Neural cell (in vitro differentiated cells): Measurements from ENCODE around the gene PRAMEF18.
"Not testable (repeated sequence)": the region's sequence is repeated elsewhere in the genome, so short reads cannot be mapped to it uniquely, and the experiment has no call there.

Experiments
- EP300 ChIP-seq: fragments of 450-650 bp; conservative IDR thresholded peaks from 2 replicates; pipeline ENCODE4 v1.6.1; 2014; ENCODE audit warnings: antibody characterized with exemption, mild to moderate bottlenecking, moderate library complexity; ENCODE audit not compliant: poor library complexity, severe bottlenecking
- EZH2 ChIP-seq: fragments of 200-600, 300-800 bp; shearing (Covaris generic), sonication (generic); IDR thresholded peaks from 2 replicates; pipeline ENCODE4 v1.6.1; 2014; ENCODE audit warnings: antibody characterized with exemption, low read length, borderline replicate concordance, mild to moderate bottlenecking; ENCODE audit not compliant: insufficient read depth, poor library complexity, severe bottlenecking
- MXI1 ChIP-seq: fragments of 450-650 bp; conservative IDR thresholded peaks from 2 replicates; pipeline ENCODE4 v1.6.1; 2014; ENCODE audit warnings: antibody characterized with exemption, mild to moderate bottlenecking; ENCODE audit not compliant: poor library complexity, severe bottlenecking
- POLR2AphosphoS5 ChIP-seq: IDR thresholded peaks from 2 replicates; pipeline ENCODE4 v1.6.1; 2012
- RAD21 ChIP-seq: fragments of 450-650 bp; conservative IDR thresholded peaks from 2 replicates; pipeline ENCODE4 v1.6.1; 2014; ENCODE audit warnings: antibody characterized with exemption, mild to moderate bottlenecking, moderate library complexity
- SMC3 ChIP-seq: fragments of 450-650 bp; conservative IDR thresholded peaks from 2 replicates; pipeline ENCODE4 v1.6.1; 2014; ENCODE audit warnings: antibody characterized with exemption, mild to moderate bottlenecking, moderate library complexity; ENCODE audit not compliant: poor library complexity
- TAF1 ChIP-seq: IDR thresholded peaks from 2 replicates; pipeline ENCODE4 v1.6.1; 2012; ENCODE audit warnings: low read depth
- TF ChIP-seq, protein P1 (sequence below): fragments of 450-650 bp; IDR thresholded peaks from 2 replicates; pipeline ENCODE4 v1.5.1; 2014; ENCODE audit warnings: antibody characterized with exemption, mild to moderate bottlenecking, moderate library complexity; ENCODE audit not compliant: poor library complexity, severe bottlenecking
- TF ChIP-seq, protein P2 (sequence below): IDR thresholded peaks from 2 replicates; pipeline ENCODE4 v1.6.1; 2012; ENCODE audit warnings: borderline replicate concordance

DNA sequence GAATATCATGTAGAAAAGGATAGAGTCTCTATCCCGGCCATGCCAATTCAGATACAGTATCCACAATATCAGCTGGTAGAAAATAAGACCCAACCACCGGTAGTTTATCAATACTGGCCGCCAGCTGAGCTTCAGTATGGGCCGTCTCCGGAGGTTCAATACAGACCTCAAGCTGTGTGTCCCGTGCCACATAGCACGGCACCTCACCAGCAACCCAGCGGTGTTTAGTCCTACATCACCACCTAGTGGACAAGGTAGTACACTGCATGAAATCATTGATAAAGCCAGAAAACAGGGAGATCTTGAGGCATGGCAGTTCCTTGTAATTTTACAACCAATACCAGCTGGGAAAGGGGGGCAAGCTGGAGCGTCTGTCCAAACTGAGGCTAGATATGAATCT, 17.2 kb downstream of the PRAMEF18 start:
- TF ChIP-seq, protein P1, sequence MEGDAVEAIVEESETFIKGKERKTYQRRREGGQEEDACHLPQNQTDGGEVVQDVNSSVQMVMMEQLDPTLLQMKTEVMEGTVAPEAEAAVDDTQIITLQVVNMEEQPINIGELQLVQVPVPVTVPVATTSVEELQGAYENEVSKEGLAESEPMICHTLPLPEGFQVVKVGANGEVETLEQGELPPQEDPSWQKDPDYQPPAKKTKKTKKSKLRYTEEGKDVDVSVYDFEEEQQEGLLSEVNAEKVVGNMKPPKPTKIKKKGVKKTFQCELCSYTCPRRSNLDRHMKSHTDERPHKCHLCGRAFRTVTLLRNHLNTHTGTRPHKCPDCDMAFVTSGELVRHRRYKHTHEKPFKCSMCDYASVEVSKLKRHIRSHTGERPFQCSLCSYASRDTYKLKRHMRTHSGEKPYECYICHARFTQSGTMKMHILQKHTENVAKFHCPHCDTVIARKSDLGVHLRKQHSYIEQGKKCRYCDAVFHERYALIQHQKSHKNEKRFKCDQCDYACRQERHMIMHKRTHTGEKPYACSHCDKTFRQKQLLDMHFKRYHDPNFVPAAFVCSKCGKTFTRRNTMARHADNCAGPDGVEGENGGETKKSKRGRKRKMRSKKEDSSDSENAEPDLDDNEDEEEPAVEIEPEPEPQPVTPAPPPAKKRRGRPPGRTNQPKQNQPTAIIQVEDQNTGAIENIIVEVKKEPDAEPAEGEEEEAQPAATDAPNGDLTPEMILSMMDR, result not testable (repeated sequence)
- TF ChIP-seq POLR2AphosphoS5, EZH2, SMC3, TAF1, EP300, RAD21, MXI1: not testable (repeated sequence)
- TF ChIP-seq, protein P2, sequence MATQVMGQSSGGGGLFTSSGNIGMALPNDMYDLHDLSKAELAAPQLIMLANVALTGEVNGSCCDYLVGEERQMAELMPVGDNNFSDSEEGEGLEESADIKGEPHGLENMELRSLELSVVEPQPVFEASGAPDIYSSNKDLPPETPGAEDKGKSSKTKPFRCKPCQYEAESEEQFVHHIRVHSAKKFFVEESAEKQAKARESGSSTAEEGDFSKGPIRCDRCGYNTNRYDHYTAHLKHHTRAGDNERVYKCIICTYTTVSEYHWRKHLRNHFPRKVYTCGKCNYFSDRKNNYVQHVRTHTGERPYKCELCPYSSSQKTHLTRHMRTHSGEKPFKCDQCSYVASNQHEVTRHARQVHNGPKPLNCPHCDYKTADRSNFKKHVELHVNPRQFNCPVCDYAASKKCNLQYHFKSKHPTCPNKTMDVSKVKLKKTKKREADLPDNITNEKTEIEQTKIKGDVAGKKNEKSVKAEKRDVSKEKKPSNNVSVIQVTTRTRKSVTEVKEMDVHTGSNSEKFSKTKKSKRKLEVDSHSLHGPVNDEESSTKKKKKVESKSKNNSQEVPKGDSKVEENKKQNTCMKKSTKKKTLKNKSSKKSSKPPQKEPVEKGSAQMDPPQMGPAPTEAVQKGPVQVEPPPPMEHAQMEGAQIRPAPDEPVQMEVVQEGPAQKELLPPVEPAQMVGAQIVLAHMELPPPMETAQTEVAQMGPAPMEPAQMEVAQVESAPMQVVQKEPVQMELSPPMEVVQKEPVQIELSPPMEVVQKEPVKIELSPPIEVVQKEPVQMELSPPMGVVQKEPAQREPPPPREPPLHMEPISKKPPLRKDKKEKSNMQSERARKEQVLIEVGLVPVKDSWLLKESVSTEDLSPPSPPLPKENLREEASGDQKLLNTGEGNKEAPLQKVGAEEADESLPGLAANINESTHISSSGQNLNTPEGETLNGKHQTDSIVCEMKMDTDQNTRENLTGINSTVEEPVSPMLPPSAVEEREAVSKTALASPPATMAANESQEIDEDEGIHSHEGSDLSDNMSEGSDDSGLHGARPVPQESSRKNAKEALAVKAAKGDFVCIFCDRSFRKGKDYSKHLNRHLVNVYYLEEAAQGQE, result not testable (repeated sequence)
